ENCODE measurements around the gene AGFG2. TPM values are rescaled to one million over a fixed set of nuclear protein-coding genes. Genes with fewer than 3 reads are reported as not detected.

AGFG2 gene
- total and polyA plus RNA-seq, 4 donors, result 37.2 to 48.8 (median 42.3) TPM

- Histone ChIP-seq H3K9ac (ENCODE audit: low read depth in 1 of 2, low read length in 2 of 2) (no peak overlapping the region), H3K9me3 (ENCODE audit: control insufficient read depth in 4 of 4, low read length in 3 of 4) (no peaks in the 10 kb centered on the region), H3K4me3 (ENCODE audit: low read depth in 1 of 3, low read length in 3 of 3) (peak overlapping the region in 2 of 3 donors; percentile 2 to 15), H3K4me1 (ENCODE audit: control insufficient read depth in 4 of 4, insufficient read depth in 4 of 4, low read length in 3 of 4) (peaks cover 13 to 42% (median 34%) of the 10 kb centered on the region in 4 donors), H3K36me3 (ENCODE audit: control insufficient read depth in 4 of 4, insufficient read depth in 3 of 4, low read depth in 1 of 4, low read length in 3 of 4) (no peaks in the 10 kb centered on the region), H3K27me3 (ENCODE audit: control insufficient read depth in 4 of 4, insufficient read depth in 4 of 4, low read length in 3 of 4) (no peaks in the 10 kb centered on the region), H3K27ac (ENCODE audit: low read depth in 1 of 2, low read length in 2 of 2) (peak overlapping the region; percentile 46 to 76)
- DNase-seq (ENCODE audit: low spot score), result no peak
- WGBS, result 15% methylated on average over 8 of the region's 8 CpGs
- no peak for TF ChIP-seq EGR1 (IDR thresholded peaks at IDR 0.05; ENCODE audit: low read depth in 2 of 2)
- TF ChIP-seq HNF4A (conservative IDR thresholded peaks at IDR 0.05), result no peak
- no peak for TF ChIP-seq ATF3 (IDR thresholded peaks at IDR 0.05)
- no peak for TF ChIP-seq CTCF (IDR thresholded peaks at IDR 0.05; ENCODE audit: low read depth, low read length, missing input control)
- TF ChIP-seq JUND (IDR thresholded peaks at IDR 0.05), result no peak
- TF ChIP-seq RAD21 (IDR thresholded peaks at IDR 0.05), result no peak
- no peak for TF ChIP-seq MAX (IDR thresholded peaks at IDR 0.05)
- TF ChIP-seq GABPA (IDR thresholded peaks at IDR 0.05 in 1 of 2, conservative IDR thresholded peaks at IDR 0.05 in 1 of 2), result no peak
- TF ChIP-seq ZBTB33 (IDR thresholded peaks at IDR 0.05), result no peak
- no peak for TF ChIP-seq NR2F2 (IDR thresholded peaks at IDR 0.05)
- TF ChIP-seq SP1 (IDR thresholded peaks at IDR 0.05), result no peak
- TF ChIP-seq REST (IDR thresholded peaks at IDR 0.05), result no peak
- no peak for TF ChIP-seq YY1 (IDR thresholded peaks at IDR 0.05)
- no peak for TF ChIP-seq FOXA2 (IDR thresholded peaks at IDR 0.05)
- no peak for TF ChIP-seq TAF1 (conservative IDR thresholded peaks at IDR 0.05)
- TF ChIP-seq HNF4G (IDR thresholded peaks at IDR 0.05), result no peak
Measured at GRCh38 chr7:100538348-100538653, 702 bp upstream of the AGFG2 start.

Data from liver (tissue), 9 donors.